ENCODE data around the gene OR2S2.

Gene OR2S2

DNA sequence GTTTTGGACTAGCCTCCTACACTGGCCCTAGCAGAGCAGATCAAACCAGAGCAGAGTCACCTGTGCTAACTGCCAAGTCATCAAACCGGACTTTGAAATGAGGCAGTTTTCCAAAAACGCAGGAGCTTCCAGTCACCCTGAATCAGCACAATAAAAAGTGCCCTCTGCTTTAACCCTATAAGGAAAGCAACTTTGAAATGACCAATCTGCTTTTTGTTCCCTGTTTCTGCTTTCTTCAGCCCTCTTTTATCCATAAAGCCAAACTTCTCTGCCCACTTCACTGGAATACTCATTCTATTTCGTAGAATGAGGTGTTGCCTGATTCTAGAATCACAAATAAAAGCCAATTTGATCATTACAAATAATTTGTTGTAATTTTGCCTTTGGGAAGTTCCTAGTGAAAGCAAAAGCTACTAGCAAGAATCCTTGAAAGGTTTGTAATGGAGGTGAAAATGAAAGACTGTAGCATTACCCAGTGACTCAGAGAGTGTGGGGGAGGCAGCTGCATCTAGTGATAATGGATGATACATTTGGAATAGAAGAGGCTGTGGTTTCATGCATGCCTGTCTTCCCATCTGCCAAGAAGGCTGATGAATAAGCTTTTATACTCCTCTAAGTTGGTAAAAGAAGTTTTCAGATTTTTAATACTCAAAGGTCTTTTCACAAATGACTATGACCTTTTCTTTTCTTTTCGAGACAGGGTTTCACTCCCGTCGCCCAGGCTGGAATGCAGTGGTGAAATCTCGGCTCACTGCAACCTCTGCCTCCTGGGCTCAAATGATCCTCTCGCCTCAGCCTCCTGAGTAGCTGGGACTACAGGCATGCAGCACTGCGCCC, 33.8 kb downstream of the OR2S2 start:
- ChIA-PET POLR2A (no interaction called here), CTCF (interaction anchor here (0.9 to 9.6 kb wide), 4 partner anchors 13 to 32 kb away, joined by 3 to 63 read pairs (median 8); no protein-coding TSS in a partner anchor)
- Histone ChIP-seq H3K27me3 (replicated peaks in 2 of 5; ENCODE audit: control insufficient read depth in 4 of 5, insufficient read depth in 5 of 5, low read length in 4 of 5) (no peaks in the 10 kb centered on the region), H3K27ac (ENCODE audit: insufficient read depth in 1 of 2, low read depth in 1 of 2, low read length in 2 of 2, poor library complexity in 1 of 2, severe bottlenecking in 2 of 2) (peak overlapping the region in 1 of 2 experiments; percentile 74), H3K4me3 (ENCODE audit: control insufficient read depth in 1 of 7, extremely low read depth in 1 of 7, insufficient read depth in 4 of 7, low read depth in 2 of 7, low read length in 6 of 7) (peak overlapping the region in 1 of 7 experiments; percentile 11), H3K36me3 (ENCODE audit: control insufficient read depth in 4 of 4, insufficient read depth in 4 of 4, low read length in 3 of 4) (no peaks in the 10 kb centered on the region), H3K4me1 (ENCODE audit: control extremely low read depth in 1 of 4, control insufficient read depth in 4 of 4, insufficient read depth in 4 of 4, low read length in 3 of 4) (peaks cover 6 to 39% (median 30%) of the 10 kb centered on the region in 4 experiments), H3K9me3 (ENCODE audit: control extremely low read depth in 1 of 5, control insufficient read depth in 4 of 5, insufficient read depth in 2 of 5, low read depth in 1 of 5, low read length in 4 of 5) (no peaks in the 10 kb centered on the region)
- DNase-seq = peak in 2 of 3 donors; percentile 76 to 84
- WGBS (ENCODE audit: insufficient coverage) = 75% methylated on average over 8 of the region's 9 CpGs

DNA sequence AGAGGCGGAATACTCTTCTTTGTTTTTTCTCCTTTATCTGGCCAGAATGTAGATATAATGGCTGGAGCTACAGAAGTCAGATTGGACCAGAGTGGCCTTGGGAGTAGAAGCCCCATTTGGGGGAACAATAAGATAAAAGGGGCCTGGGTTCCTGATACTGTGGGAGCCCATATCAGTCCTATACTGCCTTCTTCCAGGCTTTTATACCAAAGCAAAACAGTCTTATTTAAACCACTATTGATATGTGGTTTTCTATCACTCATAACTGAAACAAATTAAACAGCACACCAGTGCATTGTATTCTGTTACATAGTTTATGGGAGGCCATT, 34.4 kb downstream of the OR2S2 start:
- no peak overlapping the region for H3K4me3 ChIP-seq (ENCODE audit: control insufficient read depth in 1 of 7, extremely low read depth in 1 of 7, insufficient read depth in 4 of 7, low read depth in 2 of 7, low read length in 6 of 7)
- H3K27me3 ChIP-seq (replicated peaks in 2 of 5; ENCODE audit: control insufficient read depth in 4 of 5, insufficient read depth in 5 of 5, low read length in 4 of 5) = no peaks in the 10 kb centered on the region
- peaks cover 6 to 45% (median 32%) of the 10 kb centered on the region in 4 experiments for H3K4me1 ChIP-seq (ENCODE audit: control extremely low read depth in 1 of 4, control insufficient read depth in 4 of 4, insufficient read depth in 4 of 4, low read length in 3 of 4)
- peak overlapping the region in 1 of 2 experiments; percentile 74 for H3K27ac ChIP-seq (ENCODE audit: insufficient read depth in 1 of 2, low read depth in 1 of 2, low read length in 2 of 2, poor library complexity in 1 of 2, severe bottlenecking in 2 of 2)
- no peaks in the 10 kb centered on the region for H3K9me3 ChIP-seq (ENCODE audit: control extremely low read depth in 1 of 5, control insufficient read depth in 4 of 5, insufficient read depth in 2 of 5, low read depth in 1 of 5, low read length in 4 of 5)
- H3K36me3 ChIP-seq (ENCODE audit: control insufficient read depth in 4 of 4, insufficient read depth in 4 of 4, low read length in 3 of 4) = no peaks in the 10 kb centered on the region
- CTCF ChIA-PET = interaction anchor here (0.9 to 9.6 kb wide), 4 partner anchors 13 to 101 kb away, joined by 3 to 63 read pairs (median 8); no protein-coding TSS in a partner anchor
- DNase-seq = no peak
- no CpG with 5 or more reads among the region's 1 CpG for WGBS (ENCODE audit: insufficient coverage)
- POLR2A ChIA-PET = no interaction called here

DNA sequence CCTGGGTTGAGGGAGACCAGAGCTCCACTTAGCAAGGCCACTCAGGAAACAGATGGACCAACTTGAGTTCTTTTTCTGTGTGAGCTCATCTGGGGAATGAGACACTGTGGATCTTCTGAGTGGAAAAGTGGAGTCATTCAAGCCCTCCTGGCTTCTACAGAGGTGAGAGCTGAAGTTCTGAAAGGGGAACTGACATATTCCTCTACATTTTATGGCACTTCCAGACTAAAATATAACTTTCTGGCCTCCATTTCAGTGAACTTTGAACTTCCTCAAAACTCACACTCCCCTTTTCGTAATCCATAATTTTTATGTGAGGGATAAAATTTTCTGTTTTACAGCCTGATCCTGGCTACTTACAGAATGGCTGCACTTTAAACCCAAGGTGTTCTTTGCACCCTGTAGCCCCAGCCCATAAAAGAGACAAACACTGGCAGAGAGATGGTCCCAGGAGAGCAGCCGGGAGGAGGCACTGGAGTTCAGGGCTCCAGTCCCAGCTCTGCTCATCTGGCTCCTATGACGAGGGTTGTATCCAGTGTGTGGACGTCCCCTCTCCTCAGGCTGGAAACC, 37.8 kb downstream of the OR2S2 start:
- Histone ChIP-seq H3K27me3 (replicated peaks in 2 of 5; ENCODE audit: control insufficient read depth in 4 of 5, insufficient read depth in 5 of 5, low read length in 4 of 5) (no peaks in the 10 kb centered on the region), H3K4me3 (ENCODE audit: control insufficient read depth in 1 of 7, extremely low read depth in 1 of 7, insufficient read depth in 4 of 7, low read depth in 2 of 7, low read length in 6 of 7) (no peak overlapping the region), H3K36me3 (ENCODE audit: control insufficient read depth in 4 of 4, insufficient read depth in 4 of 4, low read length in 3 of 4) (no peaks in the 10 kb centered on the region), H3K9me3 (ENCODE audit: control extremely low read depth in 1 of 5, control insufficient read depth in 4 of 5, insufficient read depth in 2 of 5, low read depth in 1 of 5, low read length in 4 of 5) (no peaks in the 10 kb centered on the region), H3K4me1 (ENCODE audit: control extremely low read depth in 1 of 4, control insufficient read depth in 4 of 4, insufficient read depth in 4 of 4, low read length in 3 of 4) (peaks cover 6 to 46% (median 32%) of the 10 kb centered on the region in 4 experiments), H3K27ac (ENCODE audit: insufficient read depth in 1 of 2, low read depth in 1 of 2, low read length in 2 of 2, poor library complexity in 1 of 2, severe bottlenecking in 2 of 2) (no peak overlapping the region)
- CTCF ChIA-PET = interaction anchor here (0.9 to 3.1 kb wide), 6 partner anchors 9 to 27 kb away, joined by 3 to 16 read pairs (median 4); no protein-coding TSS in a partner anchor
- peak in 2 of 3 donors; percentile 78 to 88 for DNase-seq
- POLR2A ChIA-PET = interaction anchor here (0.6 kb wide), 1 partner anchor 1049 kb away, joined by 3 read pairs; no protein-coding TSS in a partner anchor
- WGBS (ENCODE audit: insufficient coverage) = 100% methylated on average over 3 of the region's 4 CpGs

DNA sequence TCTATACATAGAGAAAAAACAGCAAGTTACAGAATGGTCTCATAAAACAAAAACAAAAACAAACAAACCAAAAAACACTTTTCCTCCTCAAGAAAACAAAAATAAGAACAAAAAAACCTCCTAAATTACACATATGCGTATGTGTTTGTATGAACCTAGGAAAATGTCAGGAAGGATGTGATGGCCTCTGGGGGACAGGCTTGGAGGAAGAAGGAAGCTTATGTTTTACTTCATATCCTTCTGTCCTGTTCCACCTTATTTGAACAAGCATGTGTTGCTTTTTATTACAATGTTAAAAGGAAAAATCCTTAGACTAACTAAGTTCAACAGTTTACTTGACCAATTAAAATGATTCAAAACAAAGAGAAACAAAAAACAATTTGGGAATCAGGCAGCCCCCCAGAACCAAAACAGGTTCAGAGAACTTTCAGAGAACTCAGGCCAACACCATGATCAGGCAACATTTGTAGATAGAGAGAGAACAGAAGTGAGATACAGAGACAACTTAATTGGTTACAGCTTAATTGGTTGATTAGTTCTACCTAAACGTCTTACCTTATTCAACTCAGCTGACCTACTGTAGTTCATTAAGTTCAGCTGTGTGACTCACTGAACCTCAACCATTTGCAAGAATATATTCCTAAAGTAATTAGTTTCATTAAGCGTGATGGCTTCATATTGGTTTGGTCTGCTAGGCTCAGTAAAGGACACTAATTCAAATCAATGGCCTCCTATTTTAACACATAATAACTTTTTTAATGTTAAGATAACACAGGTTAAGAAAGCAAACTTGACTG, 38.5 kb downstream of the OR2S2 start:
- Histone ChIP-seq H3K27me3 (replicated peaks in 2 of 5; ENCODE audit: control insufficient read depth in 4 of 5, insufficient read depth in 5 of 5, low read length in 4 of 5) (no peaks in the 10 kb centered on the region), H3K9me3 (ENCODE audit: control extremely low read depth in 1 of 5, control insufficient read depth in 4 of 5, insufficient read depth in 2 of 5, low read depth in 1 of 5, low read length in 4 of 5) (no peaks in the 10 kb centered on the region), H3K4me1 (ENCODE audit: control extremely low read depth in 1 of 4, control insufficient read depth in 4 of 4, insufficient read depth in 4 of 4, low read length in 3 of 4) (peaks cover 6 to 42% (median 28%) of the 10 kb centered on the region in 4 experiments), H3K4me3 (ENCODE audit: control insufficient read depth in 1 of 7, extremely low read depth in 1 of 7, insufficient read depth in 4 of 7, low read depth in 2 of 7, low read length in 6 of 7) (no peak overlapping the region), H3K36me3 (ENCODE audit: control insufficient read depth in 4 of 4, insufficient read depth in 4 of 4, low read length in 3 of 4) (no peaks in the 10 kb centered on the region), H3K27ac (ENCODE audit: insufficient read depth in 1 of 2, low read depth in 1 of 2, low read length in 2 of 2, poor library complexity in 1 of 2, severe bottlenecking in 2 of 2) (no peak overlapping the region)
- no CpG with 5 or more reads among the region's 3 CpGs for WGBS (ENCODE audit: insufficient coverage)
- DNase-seq = no peak
- ChIA-PET CTCF (interaction anchor here (0.9 to 3.1 kb wide), 6 partner anchors 8 to 28 kb away, joined by 3 to 16 read pairs (median 4); no protein-coding TSS in a partner anchor), POLR2A (no interaction called here)

DNA sequence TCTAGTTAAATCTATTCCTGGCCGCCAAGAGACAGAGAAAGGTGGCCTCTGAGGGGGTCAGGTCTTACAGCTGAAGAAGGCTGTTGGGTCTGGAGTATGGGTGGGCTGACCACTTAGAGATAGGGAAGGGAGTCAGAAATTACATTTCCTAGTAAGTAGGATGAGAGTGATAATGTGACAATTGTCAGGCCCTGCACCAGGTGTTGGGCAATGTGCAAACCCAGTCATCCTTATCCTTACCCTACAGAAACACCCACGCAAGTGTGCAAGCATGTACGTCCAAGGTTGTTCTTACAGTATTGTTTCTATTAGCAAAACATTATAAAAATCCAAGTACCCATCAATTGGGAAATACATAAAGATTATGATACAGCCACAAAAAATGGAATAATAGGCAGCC, 39.2 kb downstream of the OR2S2 start:
- H3K9me3 ChIP-seq (ENCODE audit: control extremely low read depth in 1 of 5, control insufficient read depth in 4 of 5, insufficient read depth in 2 of 5, low read depth in 1 of 5, low read length in 4 of 5) = no peaks in the 10 kb centered on the region
- ChIA-PET POLR2A (no interaction called here), CTCF (interaction anchor here (0.5 to 3.1 kb wide), 4 partner anchors 9 to 273 kb away, joined by 3 to 16 read pairs (median 6); no protein-coding TSS in a partner anchor)
- H3K27me3 ChIP-seq (replicated peaks in 2 of 5; ENCODE audit: control insufficient read depth in 4 of 5, insufficient read depth in 5 of 5, low read length in 4 of 5) = no peaks in the 10 kb centered on the region
- H3K36me3 ChIP-seq (ENCODE audit: control insufficient read depth in 4 of 4, insufficient read depth in 4 of 4, low read length in 3 of 4) = no peaks in the 10 kb centered on the region
- H3K4me3 ChIP-seq (ENCODE audit: control insufficient read depth in 1 of 7, extremely low read depth in 1 of 7, insufficient read depth in 4 of 7, low read depth in 2 of 7, low read length in 6 of 7) = no peak overlapping the region
- no peak overlapping the region for H3K27ac ChIP-seq (ENCODE audit: insufficient read depth in 1 of 2, low read depth in 1 of 2, low read length in 2 of 2, poor library complexity in 1 of 2, severe bottlenecking in 2 of 2)
- WGBS (ENCODE audit: insufficient coverage) = 100% methylated on average over 1 of the region's 3 CpGs
- no peak for DNase-seq
- peaks cover 6 to 35% (median 24%) of the 10 kb centered on the region in 4 experiments for H3K4me1 ChIP-seq (ENCODE audit: control extremely low read depth in 1 of 4, control insufficient read depth in 4 of 4, insufficient read depth in 4 of 4, low read length in 3 of 4)

DNA sequence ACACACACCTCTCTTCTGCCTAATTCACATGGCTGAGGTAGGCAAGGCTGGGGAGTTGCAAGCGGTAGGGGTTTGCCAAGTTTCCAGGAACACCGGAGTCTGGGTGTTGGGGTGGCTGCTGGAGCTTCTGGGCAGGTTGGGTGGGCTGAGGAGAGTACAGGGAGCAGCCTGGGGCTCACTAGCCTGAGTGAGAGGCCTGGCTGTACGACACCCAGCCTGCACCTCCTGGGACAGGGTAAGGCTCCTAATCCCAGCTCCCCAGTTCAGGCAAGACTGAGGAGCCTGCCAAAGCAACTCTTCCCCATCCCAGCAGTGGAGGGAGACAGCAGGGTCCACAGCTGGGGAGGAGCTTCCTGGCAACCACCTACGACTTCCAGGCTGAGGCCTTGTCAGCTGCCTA, 40.7 kb downstream of the OR2S2 start:
- CTCF ChIA-PET = interaction anchor here (1.7 kb wide), 1 partner anchor 24 kb away, joined by 4 read pairs; no protein-coding TSS in a partner anchor
- Histone ChIP-seq H3K9me3 (ENCODE audit: control extremely low read depth in 1 of 5, control insufficient read depth in 4 of 5, insufficient read depth in 2 of 5, low read depth in 1 of 5, low read length in 4 of 5) (no peaks in the 10 kb centered on the region), H3K27ac (ENCODE audit: insufficient read depth in 1 of 2, low read depth in 1 of 2, low read length in 2 of 2, poor library complexity in 1 of 2, severe bottlenecking in 2 of 2) (no peak overlapping the region), H3K4me3 (ENCODE audit: control insufficient read depth in 1 of 7, extremely low read depth in 1 of 7, insufficient read depth in 4 of 7, low read depth in 2 of 7, low read length in 6 of 7) (no peak overlapping the region), H3K4me1 (ENCODE audit: control extremely low read depth in 1 of 4, control insufficient read depth in 4 of 4, insufficient read depth in 4 of 4, low read length in 3 of 4) (peaks cover 6 to 28% (median 17%) of the 10 kb centered on the region in 4 experiments), H3K27me3 (replicated peaks in 2 of 5; ENCODE audit: control insufficient read depth in 4 of 5, insufficient read depth in 5 of 5, low read length in 4 of 5) (no peaks in the 10 kb centered on the region), H3K36me3 (ENCODE audit: control insufficient read depth in 4 of 4, insufficient read depth in 4 of 4, low read length in 3 of 4) (no peaks in the 10 kb centered on the region)
- WGBS (ENCODE audit: insufficient coverage) = 84% methylated on average over 3 of the region's 4 CpGs
- DNase-seq = no peak
- POLR2A ChIA-PET = no interaction called here

Measured in common myeloid progenitor, CD34-positive (primary cell).